HG03439 (cell line): ENCODE measurements around the gene SHANK3.
"Not testable (repeated sequence)": the region's sequence is repeated elsewhere in the genome, so short reads cannot be mapped to it uniquely, and the experiment has no call there.

Source experiments
- ATAC-seq: cut with Tn5 transposase; IDR thresholded peaks from one replicate; pipeline ENCODE4 v1.9.1; 2021; ENCODE audit warnings: mild to moderate bottlenecking, moderate library complexity; ENCODE audit not compliant: unreplicated experiment

Gene SHANK3

DNA sequence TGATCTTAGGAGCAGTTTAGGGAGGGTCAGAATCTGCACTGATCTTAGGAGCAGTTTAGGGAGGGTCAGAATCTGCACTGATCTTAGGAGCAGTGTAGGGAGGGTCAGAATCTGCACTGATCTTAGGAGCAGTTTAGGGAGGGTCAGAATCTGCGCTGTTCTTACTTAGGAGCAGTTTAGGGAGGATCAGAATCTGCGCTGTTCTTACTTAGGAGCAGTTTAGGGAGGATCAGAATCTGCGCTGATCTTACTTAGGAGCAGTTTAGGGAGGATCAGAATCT, 28.9 kb upstream of the SHANK3 start:
- not testable (repeated sequence) for ATAC-seq

DNA sequence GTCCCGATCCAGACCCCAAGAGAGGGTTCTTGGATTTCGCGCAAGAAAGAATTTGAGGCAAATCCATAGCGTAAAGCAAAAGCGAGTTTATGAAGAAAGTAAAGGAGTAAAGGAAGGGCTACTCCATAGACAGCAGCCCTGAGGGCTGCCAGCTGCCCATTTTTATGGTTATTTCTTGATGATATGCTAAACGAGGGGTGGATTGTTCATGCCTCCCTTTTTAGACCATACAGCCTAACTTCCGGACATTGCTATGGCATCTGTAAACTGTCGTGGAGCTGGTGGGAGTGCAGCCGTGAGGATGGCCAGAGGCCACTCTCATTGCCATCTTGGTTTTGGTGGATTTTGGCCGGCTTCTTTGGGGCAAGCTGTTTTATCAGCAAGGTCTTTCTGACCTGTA, 19.4 kb upstream of the SHANK3 start:
- ATAC-seq = no peak

DNA sequence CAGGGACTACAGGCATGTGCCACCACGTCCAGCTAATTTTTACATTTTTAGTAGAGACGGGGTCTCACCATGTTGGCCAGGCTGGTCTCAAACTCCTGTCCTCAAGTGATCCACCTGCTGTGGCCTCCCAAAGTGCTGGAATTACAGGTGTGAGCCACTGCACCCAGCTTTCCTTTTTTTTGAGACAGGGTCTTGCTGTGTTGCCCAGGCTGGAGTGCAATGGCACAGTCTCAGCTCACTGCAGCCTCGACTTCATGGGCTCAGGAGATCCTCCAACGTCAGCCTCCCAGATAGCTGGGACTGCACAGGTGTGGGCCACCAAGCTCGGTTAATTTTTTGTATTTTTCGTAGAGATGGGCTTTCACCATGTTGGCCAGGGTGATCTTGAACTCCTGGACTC, 18.0 kb upstream of the SHANK3 start:
- not testable (repeated sequence) for ATAC-seq

GRCh38 chr22:50656122-50657070, 16.2 kb upstream of the SHANK3 start:
- no peak for ATAC-seq

GRCh38 chr22:50657925-50658324, 14.7 kb upstream of the SHANK3 start:
- no peak for ATAC-seq

DNA sequence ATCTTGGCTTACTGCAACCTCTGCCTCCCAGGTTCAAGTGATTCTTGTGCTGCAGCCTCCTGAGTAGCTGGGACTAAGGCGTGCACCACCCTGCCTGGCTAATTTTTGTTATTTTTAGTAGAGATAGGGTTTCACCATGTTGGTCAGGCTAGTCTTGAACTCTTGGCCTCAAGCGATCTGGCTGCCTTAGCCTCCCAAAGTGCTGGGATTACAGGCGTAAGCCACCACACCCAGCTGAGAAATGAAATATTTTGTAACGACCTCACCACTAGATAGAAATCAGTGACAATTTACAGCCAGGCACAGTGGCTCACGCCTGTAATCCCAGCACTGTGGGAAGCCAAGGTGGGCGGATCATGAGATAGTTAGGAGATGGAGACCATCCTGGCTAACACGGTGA, 12.9 kb upstream of the SHANK3 start:
- ATAC-seq = not testable (repeated sequence)

DNA sequence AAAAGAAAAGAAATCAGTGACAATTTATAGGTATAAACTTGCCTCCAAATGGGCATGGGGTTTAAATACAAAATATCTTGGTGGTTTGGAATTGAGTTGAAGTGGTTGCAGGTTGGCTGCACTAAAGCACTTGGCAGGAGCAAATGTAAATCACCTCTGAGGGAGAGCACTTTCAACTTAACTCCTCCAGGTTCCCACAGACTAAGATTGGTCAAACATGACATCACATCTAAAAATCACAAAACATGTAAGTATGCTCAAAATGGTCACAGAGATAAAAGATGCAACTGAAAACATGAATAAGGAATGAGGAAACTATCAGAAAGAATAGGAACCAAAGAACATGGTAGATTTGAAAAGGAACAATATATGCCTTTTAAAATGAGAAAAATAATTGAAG, 12.3 kb upstream of the SHANK3 start:
- no peak for ATAC-seq

GRCh38 chr22:50665212-50665611, 7.4 kb upstream of the SHANK3 start:
- no peak for ATAC-seq

- no peak for ATAC-seq
Observed at GRCh38 chr22:50665738-50666137, 6.9 kb upstream of the SHANK3 start.

GRCh38 chr22:50670513-50670912, 2.1 kb upstream of the SHANK3 start:
- ATAC-seq = no peak

DNA sequence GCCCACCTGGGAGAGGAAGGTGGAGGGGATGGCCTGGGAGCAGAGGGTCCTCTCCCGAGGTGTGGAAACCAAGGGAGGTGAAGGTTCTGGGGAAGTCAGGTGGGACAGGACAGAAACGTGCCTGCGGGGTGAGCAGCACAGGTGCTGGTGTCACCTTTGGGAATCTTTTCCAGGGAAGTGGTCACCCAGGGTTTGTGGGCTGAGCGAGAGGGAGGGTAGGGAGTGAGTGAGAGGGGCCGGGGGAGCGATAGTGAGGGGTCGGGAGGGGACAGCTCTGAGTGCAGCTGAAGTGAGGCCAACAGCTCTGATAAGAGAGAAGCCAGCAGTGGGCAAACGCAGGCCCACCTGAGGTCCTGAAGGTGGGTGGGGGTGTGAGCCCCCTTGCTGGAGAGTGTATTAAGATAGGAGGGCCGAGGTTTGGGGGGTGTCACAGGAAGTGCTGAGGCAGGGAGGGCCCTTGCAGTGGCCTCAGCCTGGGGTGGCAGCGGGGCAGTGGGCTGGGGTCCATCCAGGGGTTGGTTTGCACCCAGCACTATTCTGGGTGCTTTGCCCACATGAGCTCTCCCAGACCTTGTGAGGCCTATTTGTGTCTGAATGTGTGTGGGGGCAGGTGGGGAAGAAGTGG, 1.6 kb upstream of the SHANK3 start:
- ATAC-seq = no peak

- no peak for ATAC-seq
Observed at GRCh38 chr22:50671641-50672040, 982 bp upstream of the SHANK3 start.

DNA sequence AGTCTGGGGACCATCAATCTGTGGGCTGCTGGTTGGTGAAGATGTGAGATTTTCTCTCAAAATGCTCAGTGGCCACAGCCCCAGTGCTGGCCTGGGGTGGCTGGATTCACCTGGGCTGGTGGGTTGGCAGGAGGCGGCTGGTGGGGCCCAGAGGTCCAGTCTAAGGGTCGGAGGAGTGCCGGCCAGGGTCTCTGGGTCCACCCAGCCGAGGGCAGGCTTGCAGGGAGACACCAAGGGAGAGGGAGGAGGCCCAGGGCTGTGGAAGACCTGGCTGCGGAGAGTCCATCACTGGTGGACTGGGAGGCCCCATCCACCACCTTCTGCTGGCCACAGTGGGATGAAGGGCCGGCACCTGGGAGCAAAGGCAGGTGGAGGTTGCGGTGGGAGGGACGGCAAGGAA, 582 bp upstream of the SHANK3 start:
- ATAC-seq = no peak

GRCh38 chr22:50673231-50674129, 857 bp downstream of the SHANK3 start:
- no peak for ATAC-seq

DNA sequence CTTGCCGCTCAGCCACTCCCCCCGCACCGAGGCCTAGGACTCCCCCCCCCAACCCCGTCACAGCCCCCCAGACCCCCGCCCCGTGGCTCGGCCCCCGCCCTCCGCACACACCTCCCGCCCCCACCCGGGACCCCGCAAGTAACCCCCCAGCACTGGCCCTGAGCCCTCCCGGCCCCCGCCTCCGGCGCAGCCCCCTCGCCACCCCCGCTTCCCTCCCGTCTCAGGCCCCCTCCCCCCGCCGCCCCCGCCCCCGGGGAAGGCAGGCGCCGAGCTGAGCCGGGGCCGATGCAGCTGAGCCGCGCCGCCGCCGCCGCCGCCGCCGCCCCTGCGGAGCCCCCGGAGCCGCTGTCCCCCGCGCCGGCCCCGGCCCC, 1.5 kb downstream of the SHANK3 start:
- no peak for ATAC-seq

GRCh38 chr22:50674606-50675552, 2.3 kb downstream of the SHANK3 start:
- no peak for ATAC-seq

DNA sequence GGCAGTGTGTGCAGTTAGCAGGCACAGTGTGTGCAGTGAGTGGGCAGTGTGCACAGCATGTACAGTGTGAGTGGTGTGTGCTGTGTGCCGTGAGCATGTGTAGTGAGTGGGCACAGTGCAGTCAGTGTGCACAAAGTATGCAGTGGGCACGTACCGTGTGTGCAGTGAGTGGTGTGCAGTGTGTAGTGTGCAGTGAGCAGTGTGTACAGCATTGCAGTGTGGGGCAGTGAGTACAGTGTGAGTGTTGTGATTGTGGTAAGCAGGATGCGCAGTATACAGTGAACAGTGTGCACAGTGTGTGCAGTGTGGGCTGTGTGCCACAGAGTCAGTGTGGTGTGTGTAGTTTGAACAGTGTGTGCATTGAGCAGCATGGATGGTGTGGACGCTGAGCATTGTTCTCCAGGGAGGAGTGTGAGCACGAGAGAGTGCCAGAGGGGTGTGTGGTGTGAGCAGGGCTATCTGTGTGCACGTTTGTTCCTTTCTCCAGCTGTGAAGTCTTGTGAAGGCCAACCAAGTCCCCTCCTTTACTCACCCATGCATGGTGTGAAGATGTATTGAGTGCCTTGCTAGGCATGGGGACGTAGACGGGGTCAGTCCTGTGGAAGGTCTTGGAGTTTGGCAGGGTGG, 3.0 kb downstream of the SHANK3 start:
- no peak for ATAC-seq

GRCh38 chr22:50676180-50676636, 3.6 kb downstream of the SHANK3 start:
- ATAC-seq = no peak

GRCh38 chr22:50676661-50677492, 4.3 kb downstream of the SHANK3 start:
- ATAC-seq = no peak
